Fibroblast of upper back skin (primary cell): ENCODE data around the gene DNAAF5.
A peak's percentile ranks its signal among the peaks of the same experiment; 100 is the strongest.

Experiments
- DNase-seq: peaks from one replicate; pipeline ENCODE4 v3.0.0-alpha.2; 2013

DNAAF5 gene

GRCh38 chr7:770741-771166 is 44.3 kb downstream of the DNAAF5 start:
- DNase-seq = no peak

GRCh38 chr7:771234-772004 is 44.9 kb downstream of the DNAAF5 start:
- DNase-seq = peak; percentile 19

DNA sequence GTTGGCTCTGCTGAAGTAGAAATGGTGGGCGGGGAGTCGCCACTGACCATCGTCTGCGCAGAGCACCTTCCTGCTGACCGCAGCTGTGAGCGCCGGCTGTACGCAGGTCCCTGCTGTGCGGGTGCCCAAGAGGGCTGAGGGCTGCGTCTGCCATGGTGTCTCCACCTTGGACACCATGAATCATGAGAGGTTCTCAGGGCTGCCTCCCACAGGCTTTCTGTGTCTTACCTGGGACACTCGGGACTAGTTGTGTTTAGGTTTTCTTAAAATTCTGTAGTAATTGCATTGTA is 45.5 kb downstream of the DNAAF5 start:
- no peak for DNase-seq

GRCh38 chr7:772392-772791 is 45.9 kb downstream of the DNAAF5 start:
- no peak for DNase-seq

DNA sequence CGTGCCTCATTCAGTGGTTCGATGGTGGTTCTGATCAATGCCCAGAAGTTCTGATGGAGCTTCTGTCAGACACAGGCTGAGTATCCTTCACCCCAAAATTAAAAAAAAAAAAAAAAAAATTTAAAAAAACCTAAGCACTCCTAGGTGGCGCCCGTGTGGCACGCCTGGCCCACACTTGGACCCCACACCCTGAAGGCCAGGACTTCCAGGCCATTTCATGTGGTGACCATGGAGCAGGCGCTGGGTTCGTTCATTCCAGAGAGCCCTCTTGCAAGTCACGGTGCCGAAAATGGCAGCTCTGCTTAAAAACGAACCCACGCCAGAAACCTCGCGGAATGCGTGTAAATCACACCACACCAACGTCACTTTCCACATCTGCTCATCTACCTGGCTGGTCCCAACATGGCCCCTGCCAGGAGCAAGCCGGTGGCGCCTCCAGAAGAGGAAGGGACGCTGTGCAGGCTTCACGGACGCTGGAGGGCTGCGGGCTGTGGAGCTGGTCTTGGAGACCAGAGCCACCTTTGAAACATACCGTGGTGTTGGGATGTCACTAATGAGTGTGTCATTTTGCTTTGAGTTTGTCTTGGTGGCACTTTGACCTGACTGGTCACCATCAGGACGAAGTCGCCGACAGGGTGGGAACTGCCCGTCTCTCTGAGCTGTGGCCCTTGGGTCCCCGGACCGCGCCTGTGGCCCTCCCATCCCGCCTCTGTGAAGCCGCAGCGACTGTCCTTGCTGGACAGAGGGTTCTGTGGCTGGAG is 46.5 kb downstream of the DNAAF5 start:
- DNase-seq = no peak

DNA sequence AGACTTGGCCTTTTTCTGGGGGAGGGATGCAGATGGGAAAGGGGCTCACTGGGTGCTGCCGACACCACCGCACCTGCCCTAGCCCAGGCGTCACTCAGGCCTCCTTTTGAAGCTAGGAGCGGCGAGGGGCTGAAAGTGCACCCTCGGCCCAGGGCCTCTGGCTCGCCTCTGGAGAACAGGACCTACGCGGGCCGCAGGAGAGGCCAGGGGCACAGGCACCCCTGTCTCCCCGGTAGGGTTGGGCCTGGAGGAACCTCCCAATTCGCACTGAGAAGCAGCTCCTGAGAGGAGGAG is 47.1 kb downstream of the DNAAF5 start:
- no peak for DNase-seq

GRCh38 chr7:774161-775109 is 47.9 kb downstream of the DNAAF5 start:
- peak; percentile 25 for DNase-seq

- no peak for DNase-seq
These were observed 49.9 kb downstream of the DNAAF5 start for GRCh38 chr7:776381-776780.

- peak; percentile 8 for DNase-seq
These were observed 50.7 kb downstream of the DNAAF5 start for GRCh38 chr7:776992-777727.

GRCh38 chr7:777728-778078 is 51.2 kb downstream of the DNAAF5 start:
- DNase-seq = no peak

DNA sequence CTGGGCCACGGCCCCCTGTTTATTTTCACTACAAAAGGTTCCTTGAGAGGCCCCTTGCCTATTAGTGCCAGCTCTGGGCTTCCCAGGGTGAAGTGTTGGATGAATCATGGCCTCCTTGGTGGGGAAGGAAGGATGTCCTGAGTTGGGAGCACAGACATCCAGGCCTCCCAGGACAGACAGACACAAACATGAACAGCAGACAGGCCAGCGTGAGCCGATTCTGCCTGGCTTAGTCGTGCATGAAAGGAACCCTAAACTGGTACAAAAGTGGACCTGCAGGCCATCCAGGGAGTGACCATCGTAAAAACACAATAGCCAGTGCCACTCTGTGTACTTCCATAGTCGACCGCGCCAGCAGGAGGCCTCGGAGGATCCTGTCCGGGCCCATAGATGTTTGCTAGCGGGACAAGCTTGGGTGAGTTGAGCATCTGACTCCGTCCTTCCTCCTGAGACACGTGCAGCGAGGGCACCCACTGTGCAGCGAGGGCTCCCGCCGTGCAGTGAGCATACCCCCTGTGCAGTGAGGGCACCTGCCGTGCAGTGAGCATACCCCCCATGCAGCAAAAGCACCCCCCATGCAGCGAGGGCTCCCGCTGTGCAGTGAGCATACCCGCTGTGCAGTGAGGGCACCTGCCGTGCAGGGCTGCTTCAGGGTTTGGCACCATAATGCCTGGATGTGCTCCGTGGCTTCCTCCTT is 51.9 kb downstream of the DNAAF5 start:
- DNase-seq = no peak

GRCh38 chr7:778968-779451 is 52.5 kb downstream of the DNAAF5 start:
- no peak for DNase-seq

GRCh38 chr7:779480-779879 is 53.0 kb downstream of the DNAAF5 start:
- no peak for DNase-seq

DNA sequence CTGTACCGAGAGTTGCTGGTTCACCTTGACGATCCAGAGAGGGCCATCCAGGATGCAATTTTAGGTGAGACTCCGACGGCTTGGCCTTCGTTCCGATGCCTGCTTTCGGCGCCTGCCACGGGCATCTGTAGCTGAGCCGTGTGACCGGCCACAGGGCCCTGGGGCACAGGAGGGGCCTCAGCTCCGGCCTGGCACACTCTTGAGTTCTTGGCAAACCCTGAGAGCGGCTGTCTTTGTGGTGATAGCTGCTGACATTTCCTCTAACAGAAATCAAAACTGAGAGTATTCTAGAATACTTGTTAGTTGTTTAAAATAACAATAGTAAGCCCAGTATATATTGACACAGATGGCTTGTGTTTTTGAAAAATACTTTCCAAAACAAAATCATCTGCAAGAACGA is 53.6 kb downstream of the DNAAF5 start:
- DNase-seq = no peak

DNA sequence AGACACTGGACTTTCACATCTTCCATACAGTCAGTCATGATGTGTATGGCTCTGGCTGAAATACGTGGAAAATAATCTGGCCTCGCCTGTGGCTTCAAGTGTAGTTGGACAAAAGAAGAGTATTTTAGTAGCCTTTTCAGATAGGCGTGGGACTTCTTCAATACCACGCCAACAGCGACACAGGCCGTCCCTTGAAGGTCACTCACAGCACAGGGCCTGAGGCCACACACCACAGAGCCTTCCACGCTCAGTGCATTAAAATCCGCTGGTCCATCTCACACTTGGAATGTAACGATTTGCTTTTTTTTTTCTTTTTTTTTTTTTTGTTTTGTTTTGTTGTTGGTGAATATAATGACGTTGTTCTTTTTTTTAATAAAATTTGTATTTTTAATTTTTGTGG is 54.0 kb downstream of the DNAAF5 start:
- no peak for DNase-seq

DNA sequence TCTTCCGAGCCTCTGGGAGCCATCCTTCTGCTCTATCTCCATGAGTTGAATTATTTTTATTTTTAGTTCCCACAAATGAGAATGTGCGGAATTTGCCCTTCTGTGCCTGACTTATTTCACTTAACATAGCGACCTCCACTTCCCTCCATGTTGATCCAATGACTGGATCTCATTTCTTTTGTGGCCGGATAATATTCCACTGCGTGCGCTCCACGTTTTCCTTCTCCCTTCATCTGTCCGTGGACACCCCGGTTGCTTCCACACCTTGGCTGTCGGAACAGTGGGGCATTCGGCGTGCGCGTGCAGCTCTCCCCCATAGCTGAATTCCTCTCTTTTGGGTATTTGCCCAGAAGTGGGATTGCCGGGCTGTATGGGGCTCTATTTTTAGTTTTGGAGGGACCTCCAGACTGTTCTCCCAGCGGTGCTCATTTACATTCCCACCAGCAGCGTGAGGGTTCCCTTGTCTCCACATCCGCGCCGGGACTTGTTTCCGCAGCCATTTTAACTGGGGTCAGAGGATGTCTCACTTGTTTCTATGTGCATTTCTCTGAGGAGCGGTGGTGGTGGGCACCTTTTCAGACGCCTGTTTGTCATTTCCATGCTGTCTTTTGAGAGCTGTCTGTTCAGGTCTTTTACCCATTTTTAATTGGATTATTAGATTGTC is 54.8 kb downstream of the DNAAF5 start:
- no peak for DNase-seq

- DNase-seq = no peak
These were observed 55.5 kb downstream of the DNAAF5 start for GRCh38 chr7:781936-782529.

DNA sequence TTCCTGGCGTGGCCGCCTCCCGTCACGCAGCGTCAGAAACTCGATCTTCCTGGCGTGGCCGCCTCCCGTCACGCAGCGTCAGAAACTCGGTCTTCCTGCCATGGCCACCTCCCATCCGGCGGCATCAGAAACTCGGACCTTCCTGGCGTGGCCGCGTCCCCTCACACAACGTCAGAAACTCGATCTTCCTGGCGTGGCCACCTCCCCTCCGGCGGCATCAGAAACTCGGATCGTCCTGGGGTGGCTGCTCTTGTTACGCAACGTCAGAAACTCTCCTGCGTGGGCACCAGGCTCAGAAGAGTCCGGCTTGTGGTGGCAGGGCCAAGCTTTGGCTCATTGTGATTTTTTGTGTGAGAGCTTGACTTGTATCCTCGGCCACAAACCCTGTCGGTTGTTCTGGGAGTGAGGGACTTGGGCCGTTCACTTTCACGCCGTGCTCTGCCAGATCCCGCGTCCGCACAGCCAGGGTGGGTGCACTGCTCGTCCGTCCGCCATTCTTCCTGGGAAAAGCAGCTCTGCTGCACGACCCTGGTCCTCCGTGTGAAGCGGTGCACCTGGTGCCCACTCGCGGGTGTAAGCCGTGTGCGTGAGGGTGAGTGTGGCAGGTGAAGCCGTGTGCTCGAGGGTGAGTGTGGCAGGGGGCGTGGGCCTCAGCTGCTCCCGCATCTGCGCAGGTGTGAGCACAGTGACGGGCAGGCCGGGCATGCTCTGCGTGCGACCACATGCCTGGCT is 56.4 kb downstream of the DNAAF5 start:
- no peak for DNase-seq

GRCh38 chr7:783556-784490 is 57.3 kb downstream of the DNAAF5 start:
- no peak for DNase-seq
